ENCODE data around the gene MON1A.
A peak's percentile ranks its signal among the peaks of the same experiment; 100 is the strongest.

MON1A gene

DNA sequence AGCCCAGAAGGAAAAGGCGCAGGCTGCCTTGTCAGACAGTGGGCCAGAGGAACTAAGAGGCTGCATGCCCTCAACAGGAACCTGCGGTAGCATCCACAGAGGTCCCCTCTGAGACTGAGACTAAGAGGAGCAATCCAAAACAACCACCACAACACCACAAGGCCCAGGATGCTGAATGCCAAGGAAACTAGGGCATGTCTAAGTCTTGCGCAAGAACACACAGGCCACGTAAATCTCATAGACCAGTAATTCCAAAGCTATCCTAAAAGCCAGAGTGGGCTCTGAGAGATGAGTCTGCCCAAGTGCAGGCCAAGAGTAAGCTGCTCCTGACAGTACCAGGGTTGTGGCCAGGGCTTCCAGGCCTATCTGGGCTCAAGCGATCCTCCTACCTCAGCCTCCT lies 12.9 kb downstream of the MON1A start:
- TF ChIP-seq GLIS3 (CRISPR knock-in tag; IDR thresholded peaks at IDR 0.05) (no peak), CSDC2 (CRISPR knock-in tag; IDR thresholded peaks at IDR 0.05) (no peak), ISL1 (CRISPR knock-in tag; IDR thresholded peaks at IDR 0.05) (no peak), ZC3H10 (CRISPR knock-in tag; IDR thresholded peaks at IDR 0.05) (no peak), TCF4 (CRISPR knock-in tag; IDR thresholded peaks at IDR 0.05; ENCODE audit: borderline replicate concordance) (no peak), ESRRG (CRISPR knock-in tag; IDR thresholded peaks at IDR 0.05) (no peak), ZNF70 (CRISPR knock-in tag; IDR thresholded peaks at IDR 0.05) (no peak)
- TF ChIP-seq, protein P1, sequence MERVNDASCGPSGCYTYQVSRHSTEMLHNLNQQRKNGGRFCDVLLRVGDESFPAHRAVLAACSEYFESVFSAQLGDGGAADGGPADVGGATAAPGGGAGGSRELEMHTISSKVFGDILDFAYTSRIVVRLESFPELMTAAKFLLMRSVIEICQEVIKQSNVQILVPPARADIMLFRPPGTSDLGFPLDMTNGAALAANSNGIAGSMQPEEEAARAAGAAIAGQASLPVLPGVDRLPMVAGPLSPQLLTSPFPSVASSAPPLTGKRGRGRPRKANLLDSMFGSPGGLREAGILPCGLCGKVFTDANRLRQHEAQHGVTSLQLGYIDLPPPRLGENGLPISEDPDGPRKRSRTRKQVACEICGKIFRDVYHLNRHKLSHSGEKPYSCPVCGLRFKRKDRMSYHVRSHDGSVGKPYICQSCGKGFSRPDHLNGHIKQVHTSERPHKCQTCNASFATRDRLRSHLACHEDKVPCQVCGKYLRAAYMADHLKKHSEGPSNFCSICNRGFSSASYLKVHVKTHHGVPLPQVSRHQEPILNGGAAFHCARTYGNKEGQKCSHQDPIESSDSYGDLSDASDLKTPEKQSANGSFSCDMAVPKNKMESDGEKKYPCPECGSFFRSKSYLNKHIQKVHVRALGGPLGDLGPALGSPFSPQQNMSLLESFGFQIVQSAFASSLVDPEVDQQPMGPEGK (CRISPR knock-in tag; IDR thresholded peaks at IDR 0.05; ENCODE audit: borderline replicate concordance) = no peak
- ATAC-seq = no peak

DNA sequence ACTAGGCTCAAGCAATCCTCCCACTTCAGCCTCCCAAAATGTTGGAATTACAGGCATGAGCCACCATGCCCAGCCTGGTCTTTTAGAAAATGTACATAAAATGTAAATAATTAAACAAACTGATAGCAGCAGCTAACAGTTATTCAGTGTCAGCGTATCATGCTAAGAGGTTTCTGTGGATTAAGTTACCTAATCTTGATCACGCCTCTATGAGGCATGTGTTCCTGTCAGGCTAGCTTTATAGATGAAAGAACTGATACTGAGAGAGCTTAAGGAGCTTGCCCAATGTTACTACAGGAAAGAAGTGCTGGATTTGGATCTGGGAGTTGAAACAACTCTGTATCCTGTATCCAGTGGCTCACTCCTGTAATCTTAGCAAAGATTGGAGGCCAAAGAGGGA lies 14.7 kb downstream of the MON1A start:
- no peak for TF ChIP-seq PPARA (CRISPR knock-in tag; IDR thresholded peaks at IDR 0.05; ENCODE audit: borderline replicate concordance)
- TF ChIP-seq CSDC2 (CRISPR knock-in tag; IDR thresholded peaks at IDR 0.05) = no peak
- TF ChIP-seq OSR1 (CRISPR knock-in tag; IDR thresholded peaks at IDR 0.05) = no peak
- no peak for TF ChIP-seq ZNF70 (CRISPR knock-in tag; IDR thresholded peaks at IDR 0.05)
- TF ChIP-seq GLIS3 (CRISPR knock-in tag; IDR thresholded peaks at IDR 0.05) = no peak
- no peak for TF ChIP-seq TOX (CRISPR knock-in tag; IDR thresholded peaks at IDR 0.05; ENCODE audit: borderline replicate concordance)
- TF ChIP-seq, protein P2, sequence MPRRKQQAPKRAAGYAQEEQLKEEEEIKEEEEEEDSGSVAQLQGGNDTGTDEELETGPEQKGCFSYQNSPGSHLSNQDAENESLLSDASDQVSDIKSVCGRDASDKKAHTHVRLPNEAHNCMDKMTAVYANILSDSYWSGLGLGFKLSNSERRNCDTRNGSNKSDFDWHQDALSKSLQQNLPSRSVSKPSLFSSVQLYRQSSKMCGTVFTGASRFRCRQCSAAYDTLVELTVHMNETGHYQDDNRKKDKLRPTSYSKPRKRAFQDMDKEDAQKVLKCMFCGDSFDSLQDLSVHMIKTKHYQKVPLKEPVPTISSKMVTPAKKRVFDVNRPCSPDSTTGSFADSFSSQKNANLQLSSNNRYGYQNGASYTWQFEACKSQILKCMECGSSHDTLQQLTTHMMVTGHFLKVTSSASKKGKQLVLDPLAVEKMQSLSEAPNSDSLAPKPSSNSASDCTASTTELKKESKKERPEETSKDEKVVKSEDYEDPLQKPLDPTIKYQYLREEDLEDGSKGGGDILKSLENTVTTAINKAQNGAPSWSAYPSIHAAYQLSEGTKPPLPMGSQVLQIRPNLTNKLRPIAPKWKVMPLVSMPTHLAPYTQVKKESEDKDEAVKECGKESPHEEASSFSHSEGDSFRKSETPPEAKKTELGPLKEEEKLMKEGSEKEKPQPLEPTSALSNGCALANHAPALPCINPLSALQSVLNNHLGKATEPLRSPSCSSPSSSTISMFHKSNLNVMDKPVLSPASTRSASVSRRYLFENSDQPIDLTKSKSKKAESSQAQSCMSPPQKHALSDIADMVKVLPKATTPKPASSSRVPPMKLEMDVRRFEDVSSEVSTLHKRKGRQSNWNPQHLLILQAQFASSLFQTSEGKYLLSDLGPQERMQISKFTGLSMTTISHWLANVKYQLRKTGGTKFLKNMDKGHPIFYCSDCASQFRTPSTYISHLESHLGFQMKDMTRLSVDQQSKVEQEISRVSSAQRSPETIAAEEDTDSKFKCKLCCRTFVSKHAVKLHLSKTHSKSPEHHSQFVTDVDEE (CRISPR knock-in tag; IDR thresholded peaks at IDR 0.05) = no peak
- no peak for TF ChIP-seq ZFP3 (CRISPR knock-in tag; IDR thresholded peaks at IDR 0.05)
- TF ChIP-seq ESRRG (CRISPR knock-in tag; IDR thresholded peaks at IDR 0.05) = no peak
- no peak for TF ChIP-seq SNAI2 (CRISPR knock-in tag; IDR thresholded peaks at IDR 0.05)
- TF ChIP-seq TCF4 (CRISPR knock-in tag; IDR thresholded peaks at IDR 0.05; ENCODE audit: borderline replicate concordance) = no peak
- no peak for TF ChIP-seq ZNF8 (CRISPR knock-in tag; IDR thresholded peaks at IDR 0.05)
- no peak for TF ChIP-seq BACH2 (CRISPR knock-in tag; IDR thresholded peaks at IDR 0.05; ENCODE audit: borderline replicate concordance)

DNA sequence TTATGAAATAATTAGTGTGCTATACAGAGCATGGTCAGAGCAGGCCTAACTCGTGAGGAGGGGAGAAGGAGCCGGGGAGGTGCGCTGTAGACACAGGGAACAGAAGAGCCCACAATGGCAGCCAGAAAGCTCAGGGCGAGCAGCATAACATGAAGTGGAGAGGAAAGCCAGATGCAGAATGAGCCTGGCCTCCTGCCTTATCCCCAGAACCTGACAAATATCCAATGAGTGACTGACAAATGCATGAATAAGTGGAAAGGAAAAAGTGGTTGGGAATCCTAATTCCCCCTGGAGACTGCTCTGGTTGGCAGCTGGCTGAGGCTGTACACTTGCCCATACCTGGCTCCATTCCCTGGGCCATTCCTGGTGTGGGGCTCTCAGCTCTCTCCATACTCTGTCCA lies 16.7 kb downstream of the MON1A start:
- TF ChIP-seq ZFP3 (CRISPR knock-in tag; IDR thresholded peaks at IDR 0.05) (no peak), PPARA (CRISPR knock-in tag; IDR thresholded peaks at IDR 0.05; ENCODE audit: borderline replicate concordance) (no peak), SNAI2 (CRISPR knock-in tag; IDR thresholded peaks at IDR 0.05) (no peak), ZC3H10 (CRISPR knock-in tag; IDR thresholded peaks at IDR 0.05) (no peak), ARNTL (CRISPR knock-in tag; IDR thresholded peaks at IDR 0.05; ENCODE audit: borderline replicate concordance, low read depth) (no peak), RARB (CRISPR knock-in tag; IDR thresholded peaks at IDR 0.05) (no peak), ISL1 (CRISPR knock-in tag; IDR thresholded peaks at IDR 0.05) (no peak), ESRRG (CRISPR knock-in tag; IDR thresholded peaks at IDR 0.05) (no peak), OSR1 (CRISPR knock-in tag; IDR thresholded peaks at IDR 0.05) (no peak), ZNF565 (CRISPR knock-in tag; conservative IDR thresholded peaks at IDR 0.05; ENCODE audit: low read depth) (no peak), TCF4 (CRISPR knock-in tag; IDR thresholded peaks at IDR 0.05; ENCODE audit: borderline replicate concordance) (no peak), ZNF70 (CRISPR knock-in tag; IDR thresholded peaks at IDR 0.05) (no peak)
- TF ChIP-seq, protein P1 (CRISPR knock-in tag; IDR thresholded peaks at IDR 0.05; ENCODE audit: borderline replicate concordance) = no peak
- TF ChIP-seq, protein P3, sequence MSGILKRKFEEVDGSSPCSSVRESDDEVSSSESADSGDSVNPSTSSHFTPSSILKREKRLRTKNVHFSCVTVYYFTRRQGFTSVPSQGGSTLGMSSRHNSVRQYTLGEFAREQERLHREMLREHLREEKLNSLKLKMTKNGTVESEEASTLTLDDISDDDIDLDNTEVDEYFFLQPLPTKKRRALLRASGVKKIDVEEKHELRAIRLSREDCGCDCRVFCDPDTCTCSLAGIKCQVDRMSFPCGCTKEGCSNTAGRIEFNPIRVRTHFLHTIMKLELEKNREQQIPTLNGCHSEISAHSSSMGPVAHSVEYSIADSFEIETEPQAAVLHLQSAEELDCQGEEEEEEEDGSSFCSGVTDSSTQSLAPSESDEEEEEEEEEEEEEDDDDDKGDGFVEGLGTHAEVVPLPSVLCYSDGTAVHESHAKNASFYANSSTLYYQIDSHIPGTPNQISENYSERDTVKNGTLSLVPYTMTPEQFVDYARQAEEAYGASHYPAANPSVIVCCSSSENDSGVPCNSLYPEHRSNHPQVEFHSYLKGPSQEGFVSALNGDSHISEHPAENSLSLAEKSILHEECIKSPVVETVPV (CRISPR knock-in tag; IDR thresholded peaks at IDR 0.05) = no peak
- TF ChIP-seq, protein P4, sequence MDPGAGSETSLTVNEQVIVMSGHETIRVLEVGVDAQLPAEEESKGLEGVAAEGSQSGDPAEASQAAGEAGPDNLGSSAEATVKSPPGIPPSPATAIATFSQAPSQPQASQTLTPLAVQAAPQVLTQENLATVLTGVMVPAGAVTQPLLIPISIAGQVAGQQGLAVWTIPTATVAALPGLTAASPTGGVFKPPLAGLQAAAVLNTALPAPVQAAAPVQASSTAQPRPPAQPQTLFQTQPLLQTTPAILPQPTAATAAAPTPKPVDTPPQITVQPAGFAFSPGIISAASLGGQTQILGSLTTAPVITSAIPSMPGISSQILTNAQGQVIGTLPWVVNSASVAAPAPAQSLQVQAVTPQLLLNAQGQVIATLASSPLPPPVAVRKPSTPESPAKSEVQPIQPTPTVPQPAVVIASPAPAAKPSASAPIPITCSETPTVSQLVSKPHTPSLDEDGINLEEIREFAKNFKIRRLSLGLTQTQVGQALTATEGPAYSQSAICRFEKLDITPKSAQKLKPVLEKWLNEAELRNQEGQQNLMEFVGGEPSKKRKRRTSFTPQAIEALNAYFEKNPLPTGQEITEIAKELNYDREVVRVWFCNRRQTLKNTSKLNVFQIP (CRISPR knock-in tag; IDR thresholded peaks at IDR 0.05; ENCODE audit: borderline replicate concordance, low read depth) = no peak
- TF ChIP-seq, protein P2 (CRISPR knock-in tag; IDR thresholded peaks at IDR 0.05) = no peak
- peak; percentile 40; the same call in 1 of the 3 replicates for ATAC-seq

More for the DNA sequence above, 14.7 kb downstream of the MON1A start:
- no peak for ATAC-seq

Measured in SK-N-SH treated with all-trans-retinoic acid at 6 μM for 48 hours (cell line).